IPS-NIHi11 (cell line): ENCODE measurements around the gene EXOG.
"Not testable (repeated sequence)": the region's sequence is repeated elsewhere in the genome, so short reads cannot be mapped to it uniquely, and the experiment has no call there.

Source experiments
- DNase-seq: peaks from one replicate; pipeline ENCODE4 v3.0.0; 2012; ENCODE audit warnings: mixed read lengths, low spot score

The EXOG gene

GRCh38 chr3:38564631-38565338 is 68.6 kb downstream of the EXOG start:
- DNase-seq = no peak

- DNase-seq = no peak
Measured at GRCh38 chr3:38565339-38566214, 69.4 kb downstream of the EXOG start.

GRCh38 chr3:38566215-38566528 is 70.0 kb downstream of the EXOG start:
- DNase-seq = no peak

GRCh38 chr3:38566794-38567193 is 70.7 kb downstream of the EXOG start:
- not testable (repeated sequence) for DNase-seq

GRCh38 chr3:38567498-38567897 is 71.4 kb downstream of the EXOG start:
- no peak for DNase-seq

GRCh38 chr3:38573111-38573510 is 77.0 kb downstream of the EXOG start:
- no peak for DNase-seq

GRCh38 chr3:38573556-38573955 is 77.4 kb downstream of the EXOG start:
- DNase-seq = no peak

- DNase-seq = no peak
Measured at GRCh38 chr3:38574411-38575278, 78.5 kb downstream of the EXOG start.

GRCh38 chr3:38575279-38575843 is 79.2 kb downstream of the EXOG start:
- DNase-seq = no peak
